ENCODE measurements around the gene HK2.

DNA sequence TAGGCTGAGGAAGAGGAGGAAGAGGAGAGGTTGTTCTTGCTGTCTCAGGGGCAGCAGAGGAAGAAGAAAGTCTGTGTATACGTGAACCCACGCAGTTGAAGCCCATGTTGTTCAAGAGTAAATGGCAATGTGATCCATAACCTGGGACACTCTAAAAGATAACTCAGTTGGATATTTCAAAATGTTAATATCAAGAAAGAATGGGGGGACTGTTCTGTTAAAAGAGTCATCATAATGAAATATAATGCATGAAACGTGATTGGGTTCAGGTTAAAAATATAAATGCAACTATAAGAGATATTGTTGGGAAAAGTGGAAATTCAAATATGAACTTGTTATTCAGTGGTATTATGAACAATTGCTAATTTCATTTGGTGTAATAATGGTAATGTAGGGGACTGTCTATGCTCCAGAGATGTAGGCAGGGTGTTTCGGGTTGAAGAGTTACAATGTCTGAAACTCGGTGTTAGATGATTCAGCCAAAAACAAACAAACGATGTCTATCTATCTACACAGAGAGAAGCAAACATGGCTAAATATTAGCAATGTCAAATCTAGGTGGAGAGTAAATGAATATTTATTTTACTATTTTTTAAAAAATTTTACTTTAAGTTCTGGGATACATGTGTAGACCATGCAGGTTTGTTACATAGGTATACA lies 103.4 kb downstream of the HK2 start:
- TF ChIP-seq, protein P1, sequence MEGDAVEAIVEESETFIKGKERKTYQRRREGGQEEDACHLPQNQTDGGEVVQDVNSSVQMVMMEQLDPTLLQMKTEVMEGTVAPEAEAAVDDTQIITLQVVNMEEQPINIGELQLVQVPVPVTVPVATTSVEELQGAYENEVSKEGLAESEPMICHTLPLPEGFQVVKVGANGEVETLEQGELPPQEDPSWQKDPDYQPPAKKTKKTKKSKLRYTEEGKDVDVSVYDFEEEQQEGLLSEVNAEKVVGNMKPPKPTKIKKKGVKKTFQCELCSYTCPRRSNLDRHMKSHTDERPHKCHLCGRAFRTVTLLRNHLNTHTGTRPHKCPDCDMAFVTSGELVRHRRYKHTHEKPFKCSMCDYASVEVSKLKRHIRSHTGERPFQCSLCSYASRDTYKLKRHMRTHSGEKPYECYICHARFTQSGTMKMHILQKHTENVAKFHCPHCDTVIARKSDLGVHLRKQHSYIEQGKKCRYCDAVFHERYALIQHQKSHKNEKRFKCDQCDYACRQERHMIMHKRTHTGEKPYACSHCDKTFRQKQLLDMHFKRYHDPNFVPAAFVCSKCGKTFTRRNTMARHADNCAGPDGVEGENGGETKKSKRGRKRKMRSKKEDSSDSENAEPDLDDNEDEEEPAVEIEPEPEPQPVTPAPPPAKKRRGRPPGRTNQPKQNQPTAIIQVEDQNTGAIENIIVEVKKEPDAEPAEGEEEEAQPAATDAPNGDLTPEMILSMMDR (IDR thresholded peaks at IDR 0.05) = no peak
- no peak for TF ChIP-seq POLR2AphosphoS5 (IDR thresholded peaks at IDR 0.05)

Data from prostate gland (tissue), 2 donors.